HepG2 (cell line): ENCODE data around the gene DDN. TPM values are rescaled to one million over a fixed set of nuclear protein-coding genes. Genes with fewer than 3 reads are reported as not detected.
A peak's percentile ranks its signal among the peaks of the same experiment; 100 is the strongest.

ENCODE experiments used
- CHCHD3 ChIP-seq: sonication (generic); formaldehyde crosslinking; IDR thresholded peaks from 2 replicates; pipeline ENCODE4 v1.8.0; 2022; ENCODE audit warnings: mild to moderate bottlenecking, missing genetic modification reagents, moderate library complexity
- EED ChIP-seq: sonication (generic); formaldehyde crosslinking; IDR thresholded peaks from 2 replicates; pipeline ENCODE4 v1.5.0; 2020; ENCODE audit warnings: mild to moderate bottlenecking, missing genetic modification reagents
- HNF1B ChIP-seq: sonication (generic); formaldehyde crosslinking; IDR thresholded peaks from 2 replicates; pipeline ENCODE4 v1.5.1; 2020; ENCODE audit warnings: mild to moderate bottlenecking, moderate library complexity, missing genetic modification reagents
- HNF4G ChIP-seq, 2 experiments: sonication (generic) in 1 of 2; formaldehyde crosslinking in 1 of 2; IDR thresholded peaks; 2 replicates each; pipeline versions ENCODE4 v1.4.0 to v1.6.1; 2011 to 2020; ENCODE audit warnings: borderline replicate concordance in 2 of 2, low read depth in 2 of 2, mild to moderate bottlenecking in 2 of 2, low read length in 1 of 2, missing genetic modification reagents in 1 of 2, moderate library complexity in 1 of 2
- HNRNPK ChIP-seq: fragments of 200-400 bp; formaldehyde crosslinking; IDR thresholded peaks from 2 replicates; pipeline ENCODE4 v1.6.1; 2018; ENCODE audit warnings: low read length, low read depth, moderate library complexity, mild to moderate bottlenecking; ENCODE audit not compliant: poor library complexity, severe bottlenecking
- KDM3A ChIP-seq: IDR thresholded peaks from 2 replicates; pipeline ENCODE4 v1.6.1; 2018; ENCODE audit warnings: low read depth, missing compliant biosample characterization
- MBD4 ChIP-seq: IDR thresholded peaks from 2 replicates; pipeline ENCODE4 v1.6.1; 2012; ENCODE audit warnings: low read length, inconsistent platforms, borderline replicate concordance
- MYC ChIP-seq: sonication (generic); formaldehyde crosslinking; IDR thresholded peaks from 2 replicates; pipeline ENCODE4 v1.9.0; 2021; ENCODE audit warnings: missing genetic modification reagents, borderline replicate concordance
- NFE2L2 ChIP-seq: fragments of 150-350 bp; IDR thresholded peaks from 2 replicates; pipeline ENCODE4 v1.6.1; 2014; ENCODE audit warnings: low read length
- PHF5A ChIP-seq: IDR thresholded peaks from one replicate; pipeline ENCODE4 v1.6.1; 2018; ENCODE audit warnings: low read depth, missing genetic modification reagents; ENCODE audit not compliant: unreplicated experiment
- PLSCR1 ChIP-seq: sonication (generic); formaldehyde crosslinking; IDR thresholded peaks from 2 replicates; pipeline ENCODE4 v1.5.0; 2020; ENCODE audit warnings: missing genetic modification reagents, mild to moderate bottlenecking, borderline replicate concordance
- RAD21 ChIP-seq: fragments of 450-650 bp; formaldehyde crosslinking; IDR thresholded peaks from 2 replicates; pipeline ENCODE4 v1.5.0; 2020; ENCODE audit warnings: mild to moderate bottlenecking
- SNRNP70 ChIP-seq: fragments of 200-400 bp; formaldehyde crosslinking; IDR thresholded peaks from 2 replicates; pipeline ENCODE4 v1.6.1; 2017; ENCODE audit warnings: mild to moderate bottlenecking, low read depth, low read length, moderate library complexity
- SP1 ChIP-seq, 2 experiments: fragments of 450-650 bp in 1 of 2; sonication (generic) in 1 of 2; formaldehyde crosslinking in 1 of 2; IDR thresholded peaks; 2 replicates each; pipeline versions ENCODE4 v1.4.0 to v1.6.1; 2016 to 2020; ENCODE audit warnings: missing genetic modification reagents in 1 of 2
- U2AF2 ChIP-seq: fragments of 200-400 bp; formaldehyde crosslinking; IDR thresholded peaks from 2 replicates; pipeline ENCODE4 v1.6.1; 2017; ENCODE audit warnings: low read depth, mild to moderate bottlenecking, low read length
- ZFAT ChIP-seq: sonication (generic); formaldehyde crosslinking; conservative IDR thresholded peaks from 2 replicates; pipeline ENCODE4 v1.8.1; 2023; ENCODE audit warnings: missing genetic modification reagents, inconsistent platforms
- ZNF33B ChIP-seq: sonication (generic); formaldehyde crosslinking; IDR thresholded peaks from 2 replicates; pipeline ENCODE4 v1.5.1; 2020; ENCODE audit warnings: mild to moderate bottlenecking, missing genetic modification reagents
- ZNF557 ChIP-seq: sonication (generic); formaldehyde crosslinking; IDR thresholded peaks from 2 replicates; pipeline ENCODE4 v1.4.0; 2020; ENCODE audit warnings: missing genetic modification reagents
- ZSCAN21 ChIP-seq: sonication (generic); formaldehyde crosslinking; IDR thresholded peaks from 2 replicates; pipeline ENCODE4 v1.8.0; 2022; ENCODE audit warnings: mild to moderate bottlenecking, missing genetic modification reagents, moderate library complexity, borderline replicate concordance
- polyA plus RNA-seq, 8 experiments: library from polyadenylated mRNA; depleted of rRNA in 3 of 8; stranded (reverse) in 7 of 8; unstranded in 1 of 8; fragments of >200 nt; fragmentation: Illumina TruSeq in 4 of 8; extraction: Trizol in 4 of 8; gene quantifications; 2 replicates each; pipeline versions ENCODE4 v1.2.1 to v1.2.3, GENCODE V29; 2011 to 2016; ENCODE audit warnings: low read depth in 4 of 8, missing spikeins in 1 of 8, mixed read lengths in 1 of 8; ENCODE audit not compliant: insufficient read depth in 1 of 8
- total RNA-seq, 5 experiments: library from RNA; depleted of rRNA; stranded (reverse); fragments of >200 nt; fragmentation: Illumina TruSeq; extraction: Trizol; gene quantifications; 2 replicates each; pipeline ENCODE4 v1.2.3, GENCODE V29; 2016; ENCODE audit warnings: low read depth in 1 of 5
- TF ChIP-seq, protein P1 (sequence below): sonication (generic); formaldehyde crosslinking; IDR thresholded peaks from 2 replicates; pipeline ENCODE4 v1.4.0; 2020; ENCODE audit warnings: missing genetic modification reagents, mild to moderate bottlenecking, borderline replicate concordance
- TF ChIP-seq, protein P2 (sequence below): sonication (generic); formaldehyde crosslinking; IDR thresholded peaks from 2 replicates; pipeline ENCODE4 v1.4.0; 2020; ENCODE audit warnings: low read depth, mild to moderate bottlenecking, missing genetic modification reagents

DDN gene
- total and polyA plus RNA-seq, 2 of the 13 experiments (the other 11 are each of a cell fraction or from before 2014, with no cell fraction given): 0.24 to 0.53 TPM

DNA sequence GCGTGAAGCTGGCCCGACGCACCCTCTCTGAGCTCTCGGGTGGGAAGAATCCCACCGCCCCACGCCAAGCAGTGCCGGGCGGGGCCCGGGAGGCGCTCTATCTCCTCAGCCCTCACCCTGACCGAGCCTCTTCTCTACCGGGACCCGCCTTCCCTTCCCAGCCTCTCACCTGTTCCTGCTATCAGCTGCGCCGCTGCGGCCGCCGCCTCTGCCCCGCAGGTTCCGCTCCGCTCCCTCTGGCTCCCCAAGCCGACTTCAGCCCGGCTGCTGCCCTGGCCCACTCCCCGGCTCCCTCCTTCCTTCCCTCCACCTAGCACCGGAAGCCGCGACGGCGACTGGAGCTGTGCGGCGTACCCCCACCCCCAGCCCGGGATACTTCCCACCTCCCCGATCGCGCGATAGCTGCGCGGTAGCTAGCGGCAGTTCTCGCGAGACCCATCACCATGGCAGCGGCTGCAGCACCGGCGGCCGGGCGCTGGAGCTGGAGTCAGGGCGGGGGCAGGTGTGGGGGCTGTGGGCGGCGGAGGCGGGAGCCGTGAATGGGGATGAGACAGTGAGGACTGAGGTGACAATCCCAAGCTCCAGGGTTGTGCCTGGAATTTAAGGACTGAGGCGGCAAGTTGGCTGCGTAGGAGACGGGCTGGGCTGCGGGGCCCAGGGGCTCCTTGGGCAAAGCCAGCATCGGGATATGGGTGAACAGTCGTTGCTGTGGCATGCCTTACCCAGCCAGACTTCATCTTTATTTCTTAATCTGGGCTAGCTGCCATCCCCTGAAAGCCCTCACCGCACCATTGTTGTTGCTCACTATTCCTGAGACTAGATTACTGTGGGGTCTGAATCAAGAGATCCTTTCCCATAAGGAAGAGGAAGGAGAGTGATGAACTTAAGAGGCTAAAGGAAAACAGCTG, 41.8 kb downstream of the DDN start, which contains the start of gene ARF3 (continued):
- TF ChIP-seq SNRNP70 (no peak), PLSCR1 (CRISPR knock-in tag) (no peak), U2AF2 (no peak), KDM3A (0 out of 2 replicates have a peak, but pooled peaks have one; percentile 25), CHCHD3 (CRISPR knock-in tag) (no peak), ZNF33B (CRISPR knock-in tag) (no peak), EED (no peak), PHF5A (CRISPR knock-in tag) (no peak), RAD21 (CRISPR knock-in tag) (no peak), ZNF557 (CRISPR knock-in tag) (no peak), SP1 (IDR thresholded peaks at IDR 0.05) (peak; percentile 90), SP1 (CRISPR knock-in tag; IDR thresholded peaks at IDR 0.05) (no peak), HNF4G (IDR thresholded peaks at IDR 0.05; ENCODE audit: borderline replicate concordance, low read depth, low read length) (no peak), HNF4G (CRISPR knock-in tag; IDR thresholded peaks at IDR 0.05; ENCODE audit: borderline replicate concordance, low read depth) (no peak), MBD4 (no peak), NFE2L2 (no peak), HNF1B (0 out of 2 replicates have a peak, but pooled peaks have one; percentile 68), HNRNPK (peak; percentile 84), ZSCAN21 (CRISPR knock-in tag) (peak; percentile 66; the same call in 1 of the 2 replicates), MYC (CRISPR knock-in tag) (peak; percentile 22; the same call in 1 of the 2 replicates), ZFAT (no peak)
- TF ChIP-seq, protein P1, sequence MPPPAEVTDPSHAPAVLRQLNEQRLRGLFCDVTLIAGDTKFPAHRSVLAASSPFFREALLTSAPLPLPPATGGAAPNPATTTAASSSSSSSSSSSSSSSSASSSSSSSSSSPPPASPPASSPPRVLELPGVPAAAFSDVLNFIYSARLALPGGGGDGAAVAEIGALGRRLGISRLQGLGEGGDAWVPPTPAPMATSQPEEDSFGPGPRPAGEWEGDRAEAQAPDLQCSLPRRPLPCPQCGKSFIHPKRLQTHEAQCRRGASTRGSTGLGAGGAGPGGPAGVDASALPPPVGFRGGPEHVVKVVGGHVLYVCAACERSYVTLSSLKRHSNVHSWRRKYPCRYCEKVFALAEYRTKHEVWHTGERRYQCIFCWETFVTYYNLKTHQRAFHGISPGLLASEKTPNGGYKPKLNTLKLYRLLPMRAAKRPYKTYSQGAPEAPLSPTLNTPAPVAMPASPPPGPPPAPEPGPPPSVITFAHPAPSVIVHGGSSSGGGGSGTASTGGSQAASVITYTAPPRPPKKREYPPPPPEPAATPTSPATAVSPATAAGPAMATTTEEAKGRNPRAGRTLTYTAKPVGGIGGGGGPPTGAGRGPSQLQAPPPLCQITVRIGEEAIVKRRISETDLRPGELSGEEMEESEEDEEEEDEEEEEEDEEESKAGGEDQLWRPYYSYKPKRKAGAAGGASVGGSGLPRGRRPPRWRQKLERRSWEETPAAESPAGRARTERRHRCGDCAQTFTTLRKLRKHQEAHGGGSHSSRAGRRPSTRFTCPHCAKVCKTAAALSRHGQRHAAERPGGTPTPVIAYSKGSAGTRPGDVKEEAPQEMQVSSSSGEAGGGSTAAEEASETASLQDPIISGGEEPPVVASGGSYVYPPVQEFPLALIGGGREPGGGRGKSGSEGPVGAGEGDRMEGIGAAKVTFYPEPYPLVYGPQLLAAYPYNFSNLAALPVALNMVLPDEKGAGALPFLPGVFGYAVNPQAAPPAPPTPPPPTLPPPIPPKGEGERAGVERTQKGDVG (CRISPR knock-in tag): no peak
- TF ChIP-seq, protein P2, sequence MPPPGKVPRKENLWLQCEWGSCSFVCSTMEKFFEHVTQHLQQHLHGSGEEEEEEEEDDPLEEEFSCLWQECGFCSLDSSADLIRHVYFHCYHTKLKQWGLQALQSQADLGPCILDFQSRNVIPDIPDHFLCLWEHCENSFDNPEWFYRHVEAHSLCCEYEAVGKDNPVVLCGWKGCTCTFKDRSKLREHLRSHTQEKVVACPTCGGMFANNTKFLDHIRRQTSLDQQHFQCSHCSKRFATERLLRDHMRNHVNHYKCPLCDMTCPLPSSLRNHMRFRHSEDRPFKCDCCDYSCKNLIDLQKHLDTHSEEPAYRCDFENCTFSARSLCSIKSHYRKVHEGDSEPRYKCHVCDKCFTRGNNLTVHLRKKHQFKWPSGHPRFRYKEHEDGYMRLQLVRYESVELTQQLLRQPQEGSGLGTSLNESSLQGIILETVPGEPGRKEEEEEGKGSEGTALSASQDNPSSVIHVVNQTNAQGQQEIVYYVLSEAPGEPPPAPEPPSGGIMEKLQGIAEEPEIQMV (CRISPR knock-in tag): 0 out of 2 replicates have a peak, but pooled peaks have one; percentile 31
